GM12873 (cell line): ENCODE data around the gene CD40LG.

ENCODE experiments used
- CTCF ChIP-seq: IDR thresholded peaks from 2 replicates; pipeline ENCODE4 v1.5.1; 2012; ENCODE audit warnings: low read depth, mild to moderate bottlenecking, moderate library complexity, low read length, control low read depth; ENCODE audit not compliant: insufficient read depth; ENCODE audit errors: missing control alignments

Gene CD40LG

GRCh38 chrX:136620780-136621179 lies 27.2 kb upstream of the CD40LG start:
- TF ChIP-seq CTCF, result no peak

- TF ChIP-seq CTCF, result no peak
These were observed 25.4 kb upstream of the CD40LG start for GRCh38 chrX:136622568-136622967.

- no peak for TF ChIP-seq CTCF
These were observed 24.6 kb upstream of the CD40LG start for GRCh38 chrX:136623396-136623795.

- no peak for TF ChIP-seq CTCF
These were observed 22.7 kb upstream of the CD40LG start for GRCh38 chrX:136625246-136625645.

GRCh38 chrX:136626237-136626636 lies 21.7 kb upstream of the CD40LG start:
- TF ChIP-seq CTCF, result no peak

GRCh38 chrX:136626891-136627290 lies 21.1 kb upstream of the CD40LG start:
- TF ChIP-seq CTCF, result no peak

- TF ChIP-seq CTCF, result no peak
These were observed 20.5 kb upstream of the CD40LG start for GRCh38 chrX:136627409-136627808.
